ENCODE results near the gene AMOTL1.

Gene AMOTL1

GRCh38 chr11:94879006-94879405 lies 110.8 kb downstream of the AMOTL1 start:
- no peak for DNase-seq (ENCODE audit: low read depth)
- H3K4me3 ChIP-seq (ENCODE audit: control insufficient read depth, low read depth, low read length) = no peak overlapping the region
- TF ChIP-seq, protein P1, sequence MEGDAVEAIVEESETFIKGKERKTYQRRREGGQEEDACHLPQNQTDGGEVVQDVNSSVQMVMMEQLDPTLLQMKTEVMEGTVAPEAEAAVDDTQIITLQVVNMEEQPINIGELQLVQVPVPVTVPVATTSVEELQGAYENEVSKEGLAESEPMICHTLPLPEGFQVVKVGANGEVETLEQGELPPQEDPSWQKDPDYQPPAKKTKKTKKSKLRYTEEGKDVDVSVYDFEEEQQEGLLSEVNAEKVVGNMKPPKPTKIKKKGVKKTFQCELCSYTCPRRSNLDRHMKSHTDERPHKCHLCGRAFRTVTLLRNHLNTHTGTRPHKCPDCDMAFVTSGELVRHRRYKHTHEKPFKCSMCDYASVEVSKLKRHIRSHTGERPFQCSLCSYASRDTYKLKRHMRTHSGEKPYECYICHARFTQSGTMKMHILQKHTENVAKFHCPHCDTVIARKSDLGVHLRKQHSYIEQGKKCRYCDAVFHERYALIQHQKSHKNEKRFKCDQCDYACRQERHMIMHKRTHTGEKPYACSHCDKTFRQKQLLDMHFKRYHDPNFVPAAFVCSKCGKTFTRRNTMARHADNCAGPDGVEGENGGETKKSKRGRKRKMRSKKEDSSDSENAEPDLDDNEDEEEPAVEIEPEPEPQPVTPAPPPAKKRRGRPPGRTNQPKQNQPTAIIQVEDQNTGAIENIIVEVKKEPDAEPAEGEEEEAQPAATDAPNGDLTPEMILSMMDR (conservative IDR thresholded peaks at IDR 0.05; ENCODE audit: control insufficient read depth, insufficient read depth, low read depth, low read length) = no peak

GRCh38 chr11:94880216-94880615 lies 112.1 kb downstream of the AMOTL1 start:
- peak; percentile 49 for DNase-seq (ENCODE audit: low read depth)
- H3K4me3 ChIP-seq (ENCODE audit: control insufficient read depth, low read depth, low read length) = no peak overlapping the region
- TF ChIP-seq, protein P1 (conservative IDR thresholded peaks at IDR 0.05; ENCODE audit: control insufficient read depth, insufficient read depth, low read depth, low read length) = no peak

GRCh38 chr11:94882931-94883330 lies 114.8 kb downstream of the AMOTL1 start:
- DNase-seq (ENCODE audit: low read depth) = no peak
- TF ChIP-seq, protein P1 (conservative IDR thresholded peaks at IDR 0.05; ENCODE audit: control insufficient read depth, insufficient read depth, low read depth, low read length) = no peak

DNA sequence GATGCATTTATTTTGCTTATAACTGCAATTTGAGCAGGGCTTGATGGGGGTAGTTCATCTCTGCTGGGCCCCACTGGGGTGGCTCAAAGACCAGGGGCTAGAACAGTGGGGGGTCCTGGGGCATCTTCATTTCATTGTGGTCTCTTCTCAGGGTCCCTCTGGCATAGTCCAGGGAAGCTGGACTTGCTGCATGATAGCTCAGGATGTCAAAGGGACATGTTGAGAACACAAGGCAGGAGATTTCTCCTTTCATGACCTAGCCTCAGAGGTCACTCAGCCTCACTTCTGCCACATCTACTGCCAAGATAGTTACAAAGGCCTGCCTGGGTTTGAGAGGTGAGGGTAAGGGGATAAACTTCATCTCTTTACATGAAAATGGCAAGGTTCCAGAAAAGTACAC lies 115.7 kb downstream of the AMOTL1 start:
- H3K4me3 ChIP-seq (ENCODE audit: control insufficient read depth, low read depth, low read length) = no peak overlapping the region
- TF ChIP-seq, protein P1 (conservative IDR thresholded peaks at IDR 0.05; ENCODE audit: control insufficient read depth, insufficient read depth, low read depth, low read length) = no peak

More at GRCh38 chr11:94882931-94883330, 114.8 kb downstream of the AMOTL1 start:
- no peak overlapping the region for H3K4me3 ChIP-seq (ENCODE audit: control insufficient read depth, low read depth, low read length)

GRCh38 chr11:94884376-94884775 lies 116.2 kb downstream of the AMOTL1 start:
- no peak overlapping the region for H3K4me3 ChIP-seq (ENCODE audit: control insufficient read depth, low read depth, low read length)
- TF ChIP-seq, protein P1 (conservative IDR thresholded peaks at IDR 0.05; ENCODE audit: control insufficient read depth, insufficient read depth, low read depth, low read length) = no peak
- DNase-seq (ENCODE audit: low read depth) = no peak

More for the DNA sequence above, 115.7 kb downstream of the AMOTL1 start:
- DNase-seq (ENCODE audit: low read depth) = no peak

GRCh38 chr11:94885133-94885532 lies 117.0 kb downstream of the AMOTL1 start:
- TF ChIP-seq, protein P1 (conservative IDR thresholded peaks at IDR 0.05; ENCODE audit: control insufficient read depth, insufficient read depth, low read depth, low read length) = no peak
- no peak overlapping the region for H3K4me3 ChIP-seq (ENCODE audit: control insufficient read depth, low read depth, low read length)
- peak; percentile 34 for DNase-seq (ENCODE audit: low read depth)

DNA sequence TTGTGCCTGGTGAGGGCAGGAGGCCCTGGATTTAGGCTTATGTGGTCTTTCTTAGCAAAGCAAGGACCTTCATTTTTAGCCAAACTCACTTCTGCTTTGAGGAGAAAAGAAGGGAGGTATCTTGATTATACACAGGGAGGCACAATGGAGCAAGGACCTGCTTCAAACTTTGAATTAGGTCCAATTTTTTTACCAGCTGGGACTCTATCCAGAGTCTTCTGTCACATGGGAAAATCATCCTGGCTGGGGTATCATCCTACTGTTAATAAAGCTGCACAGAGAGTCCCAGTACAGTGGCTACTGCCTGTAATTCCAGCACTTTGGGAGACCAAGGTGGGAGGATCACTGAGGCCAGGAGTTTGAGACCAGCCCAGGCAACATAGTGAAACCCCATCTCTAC lies 117.4 kb downstream of the AMOTL1 start:
- DNase-seq (ENCODE audit: low read depth) = no peak
- TF ChIP-seq, protein P1 (conservative IDR thresholded peaks at IDR 0.05; ENCODE audit: control insufficient read depth, insufficient read depth, low read depth, low read length) = no peak
- H3K4me3 ChIP-seq (ENCODE audit: control insufficient read depth, low read depth, low read length) = no peak overlapping the region

Data from fibroblast of mammary gland (primary cell).